Neural progenitor cell (in vitro differentiated cells): ENCODE data around the gene ALK. TPM values are rescaled to one million over a fixed set of nuclear protein-coding genes. Genes with fewer than 3 reads are reported as not detected.

Experiments
- DNase-seq: peaks from one replicate; pipeline ENCODE4 v3.0.0-alpha.2; 2016; ENCODE audit warnings: low spot score
- H2AFZ ChIP-seq: fragments of 200-600 bp; sonication (generic); replicated peaks from 2 replicates; pipeline ENCODE4 v1.6.1; 2016; ENCODE audit warnings: antibody characterized with exemption
- H3F3A ChIP-seq: fragments of 200-600 bp; sonication (generic); 2 replicates; pipeline ENCODE4 v1.6.1; 2016; ENCODE audit warnings: antibody characterized with exemption, low read depth
- H3K27ac ChIP-seq: fragments of 200-600 bp; sonication (generic); 2 replicates; pipeline ENCODE4 v1.5.1; 2016; ENCODE audit warnings: mild to moderate bottlenecking
- H3K27me3 ChIP-seq: fragments of 200-600 bp; sonication (generic); 2 replicates; pipeline ENCODE4 v1.6.1; 2016; ENCODE audit warnings: mild to moderate bottlenecking, moderate library complexity
- H3K36me3 ChIP-seq: fragments of 200-600 bp; sonication (generic); 2 replicates; pipeline ENCODE4 v1.5.1; 2016
- H3K4me1 ChIP-seq: fragments of 200-600 bp; sonication (generic); 2 replicates; pipeline ENCODE4 v1.6.1; 2016; ENCODE audit warnings: mixed run types
- H3K4me2 ChIP-seq: fragments of 200-600 bp; sonication (generic); 2 replicates; pipeline ENCODE4 v1.6.1; 2016
- H3K4me3 ChIP-seq: fragments of 200-600 bp; sonication (generic); 2 replicates; pipeline ENCODE4 v1.5.1; 2016
- H3K79me2 ChIP-seq: fragments of 200-600 bp; sonication (generic); 2 replicates; pipeline ENCODE4 v1.6.1; 2016; ENCODE audit warnings: low read depth
- H3K9ac ChIP-seq: fragments of 200-600 bp; sonication (generic); 2 replicates; pipeline ENCODE4 v1.6.1; 2016
- H3K9me3 ChIP-seq: fragments of 200-600 bp; sonication (generic); 2 replicates; pipeline ENCODE4 v1.5.1; 2016; ENCODE audit warnings: low read depth
- H4K20me1 ChIP-seq: fragments of 200-600 bp; sonication (generic); 2 replicates; pipeline ENCODE4 v1.6.1; 2016; ENCODE audit warnings: low read depth
- H3K27ac Mint-ChIP-seq: 3 replicates; pipeline ENCODE4 v1.8.0; 2021; ENCODE audit warnings: mixed read lengths
- H3K27me3 Mint-ChIP-seq: 2 replicates; pipeline ENCODE4 v1.8.0; 2022; ENCODE audit warnings: low read depth, mild to moderate bottlenecking, inconsistent platforms, moderate library complexity, mixed read lengths; ENCODE audit not compliant: insufficient read depth
- H3K36me3 Mint-ChIP-seq: 3 replicates; pipeline ENCODE4 v1.8.0; 2021; ENCODE audit warnings: mixed read lengths
- H3K4me1 Mint-ChIP-seq: 3 replicates; pipeline ENCODE4 v1.8.0; 2021; ENCODE audit warnings: mixed read lengths
- H3K4me3 Mint-ChIP-seq: 3 replicates; pipeline ENCODE4 v1.8.0; 2021; ENCODE audit warnings: mild to moderate bottlenecking, moderate library complexity, mixed read lengths
- H3K9me3 Mint-ChIP-seq: 3 replicates; pipeline ENCODE4 v1.8.0; 2020; ENCODE audit warnings: mixed read lengths
- CTCF ChIP-seq: fragments of 200-600 bp; sonication (generic); IDR thresholded peaks from 2 replicates; pipeline ENCODE4 v1.5.1; 2017; ENCODE audit warnings: antibody characterized with exemption, mild to moderate bottlenecking
- EZH2 ChIP-seq: fragments of 200-600 bp; sonication (generic); IDR thresholded peaks from 2 replicates; pipeline ENCODE4 v1.6.1; 2017; ENCODE audit warnings: antibody characterized with exemption, mild to moderate bottlenecking, moderate library complexity
- EZH2phosphoT487 ChIP-seq: fragments of 200-600 bp; sonication (generic); IDR thresholded peaks from 2 replicates; pipeline ENCODE4 v1.6.1; 2017; ENCODE audit warnings: antibody characterized with exemption
- total RNA-seq: library from RNA; depleted of rRNA; stranded (reverse); fragments of >200 nt; gene quantifications from 2 replicates; pipeline ENCODE4 v1.2.3, GENCODE V29; 2015; ENCODE audit warnings: low replicate concordance

The ALK gene
- total RNA-seq, 1 donor from 2014 or later, result not detected

DNA sequence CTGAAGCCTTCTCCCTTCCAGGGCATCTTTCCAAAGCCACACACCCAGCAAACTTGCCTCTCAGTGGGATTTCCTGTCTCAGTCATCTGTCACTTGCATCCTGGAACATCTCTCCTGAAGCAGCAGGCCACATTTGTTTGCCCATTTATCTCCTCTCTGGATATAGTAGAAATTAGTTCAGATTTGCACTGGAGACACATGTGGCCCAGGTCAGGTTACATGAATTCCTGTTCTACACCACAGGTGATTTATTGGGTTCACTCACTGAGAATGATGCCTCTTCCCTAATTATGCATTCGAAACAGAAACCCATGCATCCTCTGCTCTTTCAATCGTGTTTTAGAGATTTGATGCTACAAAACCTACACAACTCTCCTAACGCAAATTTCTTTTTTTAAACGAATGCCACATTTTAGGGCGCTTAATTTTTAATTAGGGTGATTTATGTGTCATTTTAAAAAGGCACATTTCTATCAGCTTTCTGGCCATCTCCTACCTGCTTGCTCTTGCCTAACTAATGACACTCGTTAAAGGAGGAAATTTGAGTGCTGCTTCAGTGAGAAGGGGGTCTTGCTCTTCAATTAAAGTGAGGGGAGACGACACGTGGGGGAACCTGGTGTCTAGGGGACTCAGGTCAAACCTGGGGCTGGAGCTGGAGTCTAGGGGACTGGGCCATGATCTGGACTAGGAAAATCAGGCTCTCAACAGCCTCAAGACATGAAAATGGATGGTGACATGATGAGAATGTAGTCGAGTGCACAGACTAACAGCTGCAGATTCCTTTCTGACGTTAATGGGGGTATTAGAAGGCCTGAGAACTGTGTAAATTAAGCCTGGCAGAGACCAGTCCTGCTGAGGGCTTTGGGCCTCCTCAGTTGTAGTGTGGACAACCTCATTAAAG lies 584.8 kb downstream of the ALK start:
- no peak for DNase-seq
- H3K9ac ChIP-seq, result no peak overlapping the region
- Mint-ChIP-seq H3K9me3 (no peaks in the 10 kb centered on the region), H3K27ac (no peak overlapping the region), H3K36me3 (no peaks in the 10 kb centered on the region), H3K4me3 (no peak overlapping the region), H3K27me3 (no peaks in the 10 kb centered on the region), H3K4me1 (peaks cover 2% of the 10 kb centered on the region)
- TF ChIP-seq EZH2phosphoT487 (no peak), CTCF (no peak), EZH2 (no peak)
- H3K36me3 ChIP-seq, result no peaks in the 10 kb centered on the region
- H4K20me1 ChIP-seq, result no peaks in the 10 kb centered on the region
- no peak overlapping the region for H3K4me3 ChIP-seq
- no peaks in the 10 kb centered on the region for H3K27me3 ChIP-seq
- H3K9me3 ChIP-seq, result no peaks in the 10 kb centered on the region
- H3K4me1 ChIP-seq, result peaks cover 7% of the 10 kb centered on the region
- H2AFZ ChIP-seq, result no peak overlapping the region
- no peaks in the 10 kb centered on the region for H3F3A ChIP-seq
- no peaks in the 10 kb centered on the region for H3K79me2 ChIP-seq
- no peak overlapping the region for H3K4me2 ChIP-seq
- H3K27ac ChIP-seq, result no peak overlapping the region

DNA sequence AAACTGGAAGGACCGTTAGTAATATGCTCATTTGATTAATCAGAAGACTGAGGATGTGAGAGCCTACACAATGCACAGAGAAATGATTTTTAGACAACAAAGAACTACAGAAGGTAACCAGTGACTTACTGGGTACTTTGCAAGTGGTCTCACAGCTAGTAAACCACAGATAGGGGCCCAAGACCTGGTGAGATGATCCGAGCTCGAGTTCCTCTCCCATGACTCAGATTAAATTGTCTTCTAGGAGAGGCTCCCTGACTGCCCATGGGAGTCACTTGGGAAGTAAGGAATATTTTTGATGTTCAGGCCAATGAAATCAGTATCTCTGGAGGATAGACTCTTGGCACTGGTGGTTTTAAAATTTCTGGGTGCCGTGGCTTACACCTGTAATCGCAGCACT lies 586.0 kb downstream of the ALK start:
- H3K9me3 ChIP-seq, result no peaks in the 10 kb centered on the region
- peaks cover 2% of the 10 kb centered on the region for H3K4me1 Mint-ChIP-seq
- no peaks in the 10 kb centered on the region for H3K36me3 ChIP-seq
- H3K27ac Mint-ChIP-seq, result no peak overlapping the region
- no peaks in the 10 kb centered on the region for H4K20me1 ChIP-seq
- H3K27me3 Mint-ChIP-seq, result no peaks in the 10 kb centered on the region
- H3K9ac ChIP-seq, result no peak overlapping the region
- no peaks in the 10 kb centered on the region for H3F3A ChIP-seq
- H2AFZ ChIP-seq, result no peak overlapping the region
- H3K4me2 ChIP-seq, result no peak overlapping the region
- H3K4me1 ChIP-seq, result peaks cover 7% of the 10 kb centered on the region
- no peaks in the 10 kb centered on the region for H3K27me3 ChIP-seq
- no peak for DNase-seq
- H3K4me3 Mint-ChIP-seq, result no peak overlapping the region
- no peak overlapping the region for H3K27ac ChIP-seq
- H3K4me3 ChIP-seq, result no peak overlapping the region
- TF ChIP-seq CTCF (no peak), EZH2 (no peak), EZH2phosphoT487 (no peak)
- no peaks in the 10 kb centered on the region for H3K79me2 ChIP-seq
- H3K9me3 Mint-ChIP-seq, result no peaks in the 10 kb centered on the region
- no peaks in the 10 kb centered on the region for H3K36me3 Mint-ChIP-seq

DNA sequence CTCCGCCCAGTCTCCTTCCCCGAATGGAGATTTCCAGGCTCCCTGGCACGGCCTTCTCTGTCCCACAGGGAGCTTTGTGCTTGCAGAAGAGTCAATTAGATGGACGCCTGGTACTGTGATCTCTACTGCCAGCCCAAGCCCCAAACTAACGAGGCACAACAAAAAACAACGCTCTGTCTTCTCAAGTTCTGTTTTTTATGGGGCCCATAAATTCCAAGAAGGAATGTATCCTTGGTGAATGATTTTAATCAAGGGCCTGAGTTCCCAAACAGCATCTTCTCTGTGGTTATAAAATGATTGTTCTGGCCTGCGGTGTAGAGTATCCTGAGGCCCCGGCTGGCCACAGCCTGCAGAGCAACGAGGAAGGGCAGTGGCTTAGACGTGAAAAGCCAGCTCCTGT lies 586.7 kb downstream of the ALK start:
- DNase-seq, result no peak
- Histone ChIP-seq H3K4me1 (peaks cover 7% of the 10 kb centered on the region), H3K27me3 (no peaks in the 10 kb centered on the region), H3K79me2 (no peaks in the 10 kb centered on the region), H3K9me3 (no peaks in the 10 kb centered on the region), H3K4me3 (no peak overlapping the region), H2AFZ (no peak overlapping the region), H3F3A (no peaks in the 10 kb centered on the region), H3K9ac (no peak overlapping the region), H3K4me2 (no peak overlapping the region), H3K27ac (no peak overlapping the region), H4K20me1 (no peaks in the 10 kb centered on the region), H3K36me3 (no peaks in the 10 kb centered on the region)
- no peak overlapping the region for H3K4me3 Mint-ChIP-seq
- no peaks in the 10 kb centered on the region for H3K36me3 Mint-ChIP-seq
- peaks cover 2% of the 10 kb centered on the region for H3K4me1 Mint-ChIP-seq
- TF ChIP-seq CTCF, result no peak
- no peak for TF ChIP-seq EZH2
- no peak for TF ChIP-seq EZH2phosphoT487
- no peaks in the 10 kb centered on the region for H3K27me3 Mint-ChIP-seq
- H3K9me3 Mint-ChIP-seq, result no peaks in the 10 kb centered on the region
- no peak overlapping the region for H3K27ac Mint-ChIP-seq
